ENCODE measurements around the gene CTSZ.

The CTSZ gene

GRCh38 chr20:59031564-59032022 lies 24.5 kb upstream of the CTSZ start:
- DNase-seq (ENCODE audit: low read depth): no peak

GRCh38 chr20:59030911-59031563 lies 24.0 kb upstream of the CTSZ start:
- DNase-seq (ENCODE audit: low read depth): no peak

GRCh38 chr20:59028812-59029211 lies 21.8 kb upstream of the CTSZ start:
- DNase-seq (ENCODE audit: low read depth): no peak

- DNase-seq (ENCODE audit: low read depth): no peak
Measured at GRCh38 chr20:59027741-59028320, 20.8 kb upstream of the CTSZ start.

- no peak for DNase-seq (ENCODE audit: low read depth)
Measured at GRCh38 chr20:59026904-59027740, 20.1 kb upstream of the CTSZ start.

- DNase-seq (ENCODE audit: low read depth): no peak
Measured at GRCh38 chr20:59025511-59025910, 18.5 kb upstream of the CTSZ start.

GRCh38 chr20:59025086-59025485 lies 18.0 kb upstream of the CTSZ start:
- DNase-seq (ENCODE audit: low read depth): no peak

- DNase-seq (ENCODE audit: low read depth): no peak
Measured at GRCh38 chr20:59024111-59024530, 17.1 kb upstream of the CTSZ start.

- no peak for DNase-seq (ENCODE audit: low read depth)
Measured at GRCh38 chr20:59023616-59024015, 16.6 kb upstream of the CTSZ start.

- no peak for DNase-seq (ENCODE audit: low read depth)
Measured at GRCh38 chr20:59022754-59023153, 15.7 kb upstream of the CTSZ start.

GRCh38 chr20:59020938-59021551 lies 14.0 kb upstream of the CTSZ start:
- DNase-seq (ENCODE audit: low read depth): no peak

GRCh38 chr20:59019217-59019616 lies 12.2 kb upstream of the CTSZ start, which contains the start of gene TUBB1:
TSS of gene TUBB1 (plus strand) at chr20:59019429. CDS start at chr20:59019523, 94 bp downstream.
- no peak for DNase-seq (ENCODE audit: low read depth)

- no peak for DNase-seq (ENCODE audit: low read depth)
Measured at GRCh38 chr20:59018817-59019216, 11.8 kb upstream of the CTSZ start.

GRCh38 chr20:59017493-59018231 lies 10.6 kb upstream of the CTSZ start:
- no peak for DNase-seq (ENCODE audit: low read depth)

GRCh38 chr20:59016795-59017492 lies 9.9 kb upstream of the CTSZ start:
- DNase-seq (ENCODE audit: low read depth): no peak

- DNase-seq (ENCODE audit: low read depth): no peak
Measured at GRCh38 chr20:59015812-59016711, 9.0 kb upstream of the CTSZ start.

- DNase-seq (ENCODE audit: low read depth): no peak
Measured at GRCh38 chr20:59015411-59015810, 8.4 kb upstream of the CTSZ start.

- no peak for DNase-seq (ENCODE audit: low read depth)
Measured at GRCh38 chr20:59014680-59015389, 7.8 kb upstream of the CTSZ start.

GRCh38 chr20:59013959-59014608 lies 7.0 kb upstream of the CTSZ start:
- no peak for DNase-seq (ENCODE audit: low read depth)

Measured in stimulated activated CD8-positive, alpha-beta memory T cell treated with anti-CD3 and anti-CD28 coated beads, Interleukin-15, amount 100 ng/mL, for 1 hour (primary cell).